Neutrophil (primary cell): ENCODE results near the gene HOXC12.
A peak's percentile ranks its signal among the peaks of the same experiment; 100 is the strongest.

Source experiments
- H3K27ac ChIP-seq: fragments of 200-600 bp; sonication (generic); 2 replicates; pipeline ENCODE4 v1.5.1; 2016; ENCODE audit warnings: mild to moderate bottlenecking, moderate library complexity
- H3K27me3 ChIP-seq: fragments of 200-600 bp; sonication (generic); 2 replicates; pipeline ENCODE4 v1.6.0; 2016; ENCODE audit warnings: mild to moderate bottlenecking
- H3K36me3 ChIP-seq: fragments of 200-600 bp; sonication (generic); 2 replicates; pipeline ENCODE4 v1.5.1; 2017
- H3K4me1 ChIP-seq, 2 experiments: fragments of 200-600 bp in 1 of 2; sonication (generic) in 1 of 2; 1 replicate in 1 of 2; 2 replicates in 1 of 2; pipeline versions ENCODE4 v1.5.1 to v1.6.1; 2013 to 2016; ENCODE audit warnings: low read depth in 1 of 2, low read length in 1 of 2, mild to moderate bottlenecking in 1 of 2, moderate library complexity in 1 of 2; ENCODE audit not compliant: control insufficient read depth in 1 of 2, insufficient read depth in 1 of 2
- H3K4me3 ChIP-seq, 2 experiments: fragments of 200-600 bp in 1 of 2; sonication (generic) in 1 of 2; 1 replicate in 1 of 2; 2 replicates in 1 of 2; pipeline ENCODE4 v1.5.1; 2013 to 2016; ENCODE audit warnings: low read depth in 1 of 2, low read length in 1 of 2, mild to moderate bottlenecking in 1 of 2, moderate library complexity in 1 of 2
- H3K9me3 ChIP-seq: fragments of 200-600 bp; sonication (generic); 2 replicates; pipeline ENCODE4 v1.5.1; 2016
- CTCF ChIP-seq: fragments of 200-600 bp; sonication (generic); IDR thresholded peaks from 2 replicates; pipeline ENCODE4 v1.5.1; 2016; ENCODE audit warnings: antibody characterized with exemption

HOXC12 gene

GRCh38 chr12:53971686-53972085 is 17.0 kb downstream of the HOXC12 start:
- Histone ChIP-seq H3K9me3 (no peaks in the 10 kb centered on the region), H3K4me3 (no peak overlapping the region), H3K4me1 (peaks cover 0 to 23% of the 10 kb centered on the region in 2 experiments), H3K36me3 (no peaks in the 10 kb centered on the region), H3K27me3 (peaks cover 100% of the 10 kb centered on the region), H3K27ac (no peak overlapping the region)
- TF ChIP-seq CTCF: no peak

GRCh38 chr12:53972152-53972702 is 17.5 kb downstream of the HOXC12 start:
- H3K4me3 ChIP-seq: no peak overlapping the region
- H3K27me3 ChIP-seq: peaks cover 100% of the 10 kb centered on the region
- peaks cover 0 to 23% of the 10 kb centered on the region in 2 experiments for H3K4me1 ChIP-seq
- TF ChIP-seq CTCF: no peak
- no peaks in the 10 kb centered on the region for H3K36me3 ChIP-seq
- no peak overlapping the region for H3K27ac ChIP-seq
- no peaks in the 10 kb centered on the region for H3K9me3 ChIP-seq

DNA sequence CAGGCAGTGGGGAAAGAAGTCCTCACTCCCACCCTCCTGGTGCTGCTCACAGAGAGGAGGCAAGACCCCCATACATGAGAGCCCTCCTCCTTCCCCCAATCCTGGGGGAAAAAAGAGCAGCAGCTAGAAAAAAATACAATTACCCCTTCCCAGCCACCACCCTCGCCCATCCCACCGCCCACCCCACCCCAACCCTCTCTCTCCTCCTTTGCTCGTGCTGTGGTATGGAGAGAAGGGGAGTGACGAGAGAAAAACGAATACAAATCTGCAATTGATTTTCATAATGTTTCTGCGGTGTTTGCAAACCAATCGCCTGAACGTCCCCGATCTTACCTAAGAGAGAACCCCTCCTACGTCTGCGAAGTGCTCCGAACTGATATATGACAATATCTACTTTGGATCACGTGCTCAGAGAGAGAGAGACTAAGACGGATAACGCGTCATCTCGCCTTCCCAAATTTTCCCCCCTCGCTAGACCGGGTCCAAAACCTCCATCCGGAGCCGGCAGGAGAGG is 18.1 kb downstream of the HOXC12 start, which contains the start of gene HOXC11:
TSS of gene HOXC11 (plus strand) at position 405 of the 514 bp plus-strand sequence. CDS start 116 bp downstream, outside the sequence.
- no peaks in the 10 kb centered on the region for H3K9me3 ChIP-seq
- peaks cover 0 to 23% of the 10 kb centered on the region in 2 experiments for H3K4me1 ChIP-seq
- H3K27ac ChIP-seq: no peak within 1 kb of the TSS
- H3K27me3 ChIP-seq: peaks cover 100% of the 10 kb centered on the region
- no peaks in the 10 kb centered on the region for H3K36me3 ChIP-seq
- peak within 1 kb of the TSS in 1 of 2 experiments; percentile 38 for H3K4me3 ChIP-seq
- TF ChIP-seq CTCF: no peak

- Histone ChIP-seq H3K36me3 (no peaks in the 10 kb centered on the region), H3K4me3 (peak overlapping the region in 1 of 2 experiments; percentile 38), H3K9me3 (no peaks in the 10 kb centered on the region), H3K4me1 (peaks cover 0 to 23% of the 10 kb centered on the region in 2 experiments), H3K27ac (no peak overlapping the region), H3K27me3 (peaks cover 100% of the 10 kb centered on the region)
- TF ChIP-seq CTCF: no peak
Measured at GRCh38 chr12:53973236-53974042, 18.7 kb downstream of the HOXC12 start.

DNA sequence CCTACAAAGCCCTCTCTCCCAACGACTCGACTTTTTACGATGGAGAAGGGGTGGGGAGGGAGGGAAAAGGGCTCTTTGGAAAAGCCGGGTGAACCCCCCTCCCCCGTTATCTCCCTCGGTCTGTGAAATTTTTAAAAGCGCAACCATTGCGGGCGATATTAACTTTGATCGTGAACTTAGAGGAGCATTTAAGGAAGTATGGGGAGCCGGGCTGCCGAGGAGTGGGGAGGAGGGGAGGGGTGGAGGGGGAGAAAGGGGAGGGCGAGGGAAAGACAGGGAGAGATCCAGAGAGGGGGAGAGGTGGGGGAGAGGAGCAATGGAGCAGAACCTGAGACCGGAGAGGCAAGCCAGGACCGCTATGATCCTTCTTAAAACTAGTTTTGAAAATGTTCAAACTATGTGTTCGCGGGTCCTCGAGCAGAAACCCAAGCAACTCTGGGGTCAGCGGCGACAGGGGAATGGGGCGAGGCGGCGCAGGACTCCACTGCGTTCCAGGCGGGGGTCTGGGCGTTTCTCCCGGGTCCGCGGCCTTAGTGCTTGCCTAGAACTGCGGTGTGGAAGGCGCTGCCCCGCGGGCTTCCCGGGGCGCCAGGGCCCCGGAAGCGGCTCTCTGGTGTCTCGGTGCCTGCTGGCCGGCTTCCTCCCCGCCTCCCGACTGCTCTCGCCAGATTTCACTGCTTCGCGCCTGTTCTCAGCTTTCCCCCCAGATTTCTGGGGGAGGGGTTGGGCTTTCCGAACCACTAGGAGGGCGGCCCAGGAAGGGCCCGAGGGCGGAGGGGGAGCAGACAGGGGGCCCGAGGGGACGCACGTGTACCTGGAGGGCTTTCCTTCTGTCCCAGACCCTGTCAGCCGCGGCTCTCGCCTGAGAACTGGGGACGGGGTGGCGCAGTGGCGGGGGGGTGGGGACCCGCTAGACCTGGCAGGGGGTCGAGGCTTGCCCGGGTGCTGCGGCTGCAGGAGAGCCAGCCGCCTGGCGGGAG is 19.7 kb downstream of the HOXC12 start, which contains the start of gene HOTAIR:
TSS of gene HOTAIR (minus strand) at position 871 of the 980 bp plus-strand sequence.
- Histone ChIP-seq H3K27ac (no peak within 1 kb of the TSS), H3K4me3 (peak within 1 kb of the TSS in 1 of 2 experiments; percentile 38), H3K9me3 (no peaks in the 10 kb centered on the region), H3K36me3 (no peaks in the 10 kb centered on the region), H3K27me3 (peaks cover 100% of the 10 kb centered on the region), H3K4me1 (peaks cover 0 to 23% of the 10 kb centered on the region in 2 experiments)
- no peak for TF ChIP-seq CTCF
